Dedifferentiated amniotic fluid mesenchymal stem cell (primary cell): ENCODE results near the gene ZBTB42.

Source experiments
- DNase-seq: peaks from one replicate; pipeline ENCODE4 v3.0.0-alpha.2; 2016; ENCODE audit errors: extremely low spot score

Gene ZBTB42

DNA sequence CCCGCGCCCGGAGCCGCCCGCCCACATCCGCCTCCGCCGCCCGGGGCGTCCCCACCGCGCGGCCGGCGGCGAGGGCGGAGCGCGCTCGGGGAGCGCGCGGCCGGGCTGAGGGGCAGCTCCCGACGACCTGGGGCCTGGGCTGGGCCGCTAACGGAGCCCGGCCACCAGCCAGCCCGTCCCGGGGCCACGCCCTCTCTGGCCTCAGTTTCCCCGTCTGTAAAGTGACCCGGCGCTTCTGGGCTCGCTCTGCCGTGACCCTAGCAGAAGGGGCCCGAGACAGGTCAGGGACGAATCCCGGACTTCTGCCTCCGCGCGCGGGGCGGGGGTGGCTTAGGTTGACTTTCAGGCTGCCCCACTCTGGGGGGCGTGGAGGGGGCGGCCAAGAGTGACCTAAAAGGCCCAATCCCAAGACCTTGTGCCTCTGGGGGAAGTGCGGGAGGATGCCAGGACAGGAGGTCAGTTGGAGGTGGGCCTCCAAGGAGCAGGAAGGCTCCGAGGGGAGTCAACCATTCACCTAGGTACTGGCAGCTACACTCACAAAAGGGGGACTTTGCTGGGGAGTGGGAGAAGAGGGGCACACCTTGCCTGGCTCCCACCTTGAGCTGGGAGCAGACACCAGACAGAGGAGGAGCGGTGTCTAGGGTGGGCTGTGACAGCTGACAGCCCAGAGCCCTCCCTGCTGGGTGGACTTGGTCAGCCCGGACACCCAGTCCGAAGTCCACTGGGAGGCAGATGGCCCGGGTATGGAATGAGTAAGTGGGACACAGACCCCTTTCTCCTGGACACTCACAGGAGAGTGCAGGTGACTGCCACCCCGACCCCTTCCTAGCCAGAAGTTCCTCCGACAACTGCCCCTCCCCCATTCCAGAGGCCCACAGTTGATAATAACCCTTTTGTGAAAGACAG, 4.9 kb upstream of the ZBTB42 start:
- peak; percentile 18 for DNase-seq

DNA sequence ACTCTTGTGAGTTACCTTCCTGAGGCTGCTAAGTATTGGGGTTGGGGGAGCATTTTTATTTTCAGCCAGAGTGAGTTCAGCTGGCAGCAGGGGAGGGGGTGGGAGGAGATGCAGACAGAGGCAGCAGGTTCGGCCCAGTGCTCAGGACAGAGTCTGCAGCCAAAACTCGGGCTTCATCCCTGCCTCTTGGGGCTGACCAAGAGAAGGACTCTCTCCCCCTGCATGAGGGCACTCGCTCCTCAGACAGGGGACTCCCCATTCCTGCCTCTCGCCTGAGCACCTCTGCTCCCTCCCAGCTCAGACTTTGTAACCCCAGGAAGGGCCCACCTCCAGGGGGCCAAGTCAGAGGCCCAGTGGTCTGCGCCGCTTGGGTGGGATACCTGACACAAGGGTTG, 4.2 kb upstream of the ZBTB42 start:
- no peak for DNase-seq

DNA sequence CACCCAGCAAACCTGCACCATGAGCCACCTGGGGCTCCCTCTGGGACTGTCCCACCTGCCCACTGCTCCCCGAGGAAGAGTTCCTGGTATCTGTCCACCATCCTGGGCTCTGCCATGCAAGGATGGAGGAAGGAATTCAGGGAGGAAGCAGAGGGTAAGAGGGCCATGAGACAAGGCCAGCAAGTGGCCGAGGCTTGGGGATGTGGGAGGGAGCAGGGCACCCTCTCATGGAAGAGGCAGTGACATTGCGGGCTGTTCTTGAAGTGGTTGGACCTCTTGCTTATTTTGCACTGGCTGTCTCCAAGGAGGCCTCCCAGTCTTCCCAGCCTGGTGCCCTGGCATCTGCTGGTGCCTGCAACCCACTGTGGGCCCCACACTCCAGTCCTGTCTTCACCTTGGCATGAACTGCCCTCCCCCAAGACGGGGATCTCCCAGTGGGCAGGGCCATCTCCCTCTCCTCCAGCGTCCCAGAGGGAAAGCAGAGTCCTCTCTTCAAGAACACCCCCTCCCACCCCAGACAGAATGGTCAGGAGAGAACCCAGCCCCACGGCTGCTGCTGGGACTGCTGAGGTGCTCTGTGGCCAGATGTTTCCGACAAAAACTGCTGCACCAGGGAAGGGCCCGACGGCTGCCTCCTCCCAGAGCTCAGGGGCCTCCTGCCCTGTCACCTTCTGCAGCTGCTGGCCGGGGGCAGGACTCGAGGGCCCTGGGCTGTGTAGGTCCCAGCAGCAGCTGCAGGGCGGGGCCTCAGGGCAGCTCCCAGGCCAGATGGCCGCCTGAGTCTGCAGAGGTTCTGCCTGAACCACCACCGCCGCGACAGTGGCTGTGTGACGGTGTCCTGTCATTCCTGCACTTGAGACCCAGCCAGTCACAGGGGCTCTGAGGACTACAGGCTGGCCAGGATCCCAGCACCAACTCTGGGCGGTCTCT, 3.5 kb upstream of the ZBTB42 start:
- DNase-seq, result no peak

DNA sequence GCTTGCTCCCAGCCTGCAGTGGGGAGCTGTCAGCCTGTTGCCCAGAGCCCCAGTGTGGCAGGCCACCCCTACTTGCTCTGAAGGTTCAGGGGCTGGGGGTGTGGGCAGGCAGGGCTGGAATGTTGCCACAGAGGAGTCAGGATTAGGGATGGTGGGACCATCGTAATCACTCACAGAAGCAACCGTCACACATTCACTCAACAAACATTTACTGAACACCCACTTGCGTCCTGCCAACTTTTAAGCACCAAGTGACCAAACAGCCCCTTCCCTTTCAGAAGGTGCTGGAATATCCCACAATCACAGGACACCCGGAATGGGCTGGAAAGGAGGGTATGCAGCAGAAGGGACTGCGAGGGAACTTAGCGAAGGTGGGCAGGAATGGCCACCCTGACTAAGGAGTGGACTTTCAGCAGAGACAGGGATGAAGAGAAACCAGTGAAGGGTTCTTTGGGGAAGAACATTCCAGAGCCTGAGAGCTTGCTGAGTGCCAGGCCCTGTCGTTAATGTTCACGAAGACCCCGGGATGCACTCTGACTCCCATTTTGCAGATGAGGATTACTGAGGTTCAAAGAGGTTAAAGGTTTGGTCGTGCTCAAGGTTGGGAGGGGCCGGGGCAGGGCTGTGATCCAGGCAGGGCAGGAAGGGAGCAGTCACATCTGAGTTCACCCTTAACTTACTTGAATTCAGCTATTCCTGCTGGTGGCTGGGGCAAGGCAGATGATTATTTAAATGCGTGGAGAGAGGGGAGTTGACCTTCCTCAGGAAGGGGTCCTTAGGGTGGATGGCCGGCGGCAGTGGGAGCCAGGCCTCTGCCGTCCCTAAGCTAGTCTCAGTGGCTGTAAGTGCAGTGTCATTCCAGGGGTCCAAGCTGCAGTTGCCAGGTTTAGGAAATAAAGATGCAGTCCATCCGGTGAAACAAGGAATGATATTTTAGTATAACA, 2.3 kb upstream of the ZBTB42 start:
- no peak for DNase-seq

DNA sequence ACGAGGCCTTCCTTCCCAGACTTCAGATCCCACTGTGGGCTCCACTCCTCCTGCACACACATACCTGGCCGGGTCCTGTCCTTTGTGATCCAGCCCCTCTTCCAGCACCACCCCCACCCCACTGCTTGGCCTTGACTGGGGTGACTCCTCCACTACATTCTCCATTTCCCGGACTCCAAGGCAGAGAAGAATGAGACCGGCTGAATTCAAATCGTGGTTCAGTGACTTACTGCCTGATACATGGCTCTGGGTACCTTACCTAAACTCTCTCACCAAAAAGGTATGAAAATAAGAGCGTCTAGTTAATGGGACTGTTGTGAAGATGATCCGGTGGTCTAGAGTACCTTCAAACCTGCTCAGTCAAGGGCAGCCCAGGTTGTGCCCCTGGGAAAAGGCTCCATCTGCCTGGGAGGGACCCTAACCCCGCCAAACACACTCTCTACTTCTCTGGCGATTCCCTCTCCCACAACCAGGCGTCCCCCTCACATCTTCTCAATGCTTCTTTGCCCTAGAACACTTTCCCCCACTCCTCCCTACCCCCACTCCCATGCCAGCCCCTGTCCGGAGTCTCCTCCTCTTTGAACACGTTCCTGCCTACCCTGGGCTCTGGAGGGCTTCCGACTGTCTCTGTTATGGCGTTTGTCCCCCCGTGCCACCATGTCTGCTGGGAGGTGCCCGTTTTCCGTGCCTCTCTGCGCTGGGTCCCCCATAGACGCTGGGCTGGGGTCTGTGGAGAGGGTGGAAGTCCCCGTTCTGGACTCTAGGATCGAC, 1.5 kb upstream of the ZBTB42 start:
- no peak for DNase-seq

DNA sequence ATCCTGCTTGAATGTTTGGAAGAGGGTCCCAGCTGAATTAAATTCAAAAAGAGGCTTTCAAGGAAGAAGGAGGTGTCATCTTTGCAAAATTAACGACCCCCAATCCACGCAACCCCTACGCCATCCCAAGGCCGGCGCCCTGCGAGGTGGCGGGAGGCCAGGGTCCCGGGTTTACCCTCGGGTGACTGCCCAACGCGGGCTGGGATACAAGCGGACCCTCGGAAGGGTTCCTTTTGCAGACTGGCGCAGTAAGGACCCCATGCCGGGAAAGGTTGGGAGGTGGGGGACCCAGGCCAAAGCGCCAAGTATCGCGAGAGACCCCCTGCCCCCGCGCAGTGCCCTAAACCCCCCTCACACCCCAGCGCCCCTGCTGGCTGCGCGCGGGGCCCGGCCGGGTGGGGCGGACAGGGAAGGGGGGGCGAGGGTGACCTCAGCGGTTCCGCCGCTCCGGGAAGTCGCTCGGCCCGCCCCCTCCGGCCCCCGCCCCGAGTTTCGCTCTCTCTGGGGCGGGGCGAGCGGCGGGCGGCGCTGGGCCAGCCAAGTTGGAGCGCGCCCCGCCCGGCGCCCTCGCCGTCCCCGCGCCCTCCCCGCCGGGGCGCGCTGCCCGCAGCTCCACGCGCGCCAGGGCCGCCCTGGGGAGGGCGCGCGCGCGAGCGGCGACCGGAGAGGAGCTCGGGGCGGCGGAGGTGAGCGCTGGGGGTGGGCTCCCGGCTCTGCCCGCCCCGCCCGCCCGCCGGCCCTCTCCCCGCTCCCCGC, 708 bp upstream of the ZBTB42 start:
- peak; percentile 59 for DNase-seq

DNA sequence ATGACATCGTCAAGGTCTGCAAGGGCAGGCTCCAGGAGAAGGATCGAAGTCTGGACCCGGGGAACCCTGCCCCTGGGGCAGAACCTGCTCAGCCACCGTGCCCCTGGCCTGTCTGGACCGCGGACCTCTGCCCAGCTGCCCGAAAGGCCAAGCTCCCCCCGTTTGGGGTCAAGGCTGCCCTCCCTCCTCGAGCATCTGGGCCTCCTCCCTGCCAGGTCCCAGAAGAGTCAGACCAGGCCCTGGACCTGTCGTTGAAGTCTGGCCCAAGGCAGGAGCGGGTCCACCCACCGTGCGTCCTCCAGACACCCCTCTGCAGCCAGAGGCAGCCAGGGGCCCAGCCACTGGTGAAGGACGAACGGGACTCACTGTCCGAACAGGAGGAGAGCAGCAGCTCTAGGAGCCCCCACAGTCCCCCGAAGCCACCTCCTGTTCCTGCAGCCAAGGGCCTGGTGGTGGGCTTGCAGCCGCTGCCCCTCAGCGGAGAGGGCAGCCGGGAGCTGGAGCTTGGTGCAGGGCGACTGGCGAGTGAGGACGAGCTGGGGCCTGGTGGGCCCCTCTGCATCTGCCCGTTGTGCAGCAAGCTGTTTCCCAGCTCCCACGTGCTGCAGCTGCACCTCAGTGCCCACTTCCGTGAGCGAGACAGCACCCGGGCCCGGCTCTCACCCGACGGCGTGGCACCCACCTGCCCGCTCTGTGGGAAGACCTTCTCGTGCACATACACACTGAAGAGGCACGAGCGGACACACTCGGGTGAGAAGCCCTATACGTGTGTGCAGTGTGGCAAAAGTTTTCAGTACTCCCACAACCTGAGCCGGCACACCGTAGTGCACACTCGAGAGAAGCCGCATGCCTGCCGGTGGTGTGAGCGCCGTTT, 856 bp downstream of the ZBTB42 start:
- no peak for DNase-seq

DNA sequence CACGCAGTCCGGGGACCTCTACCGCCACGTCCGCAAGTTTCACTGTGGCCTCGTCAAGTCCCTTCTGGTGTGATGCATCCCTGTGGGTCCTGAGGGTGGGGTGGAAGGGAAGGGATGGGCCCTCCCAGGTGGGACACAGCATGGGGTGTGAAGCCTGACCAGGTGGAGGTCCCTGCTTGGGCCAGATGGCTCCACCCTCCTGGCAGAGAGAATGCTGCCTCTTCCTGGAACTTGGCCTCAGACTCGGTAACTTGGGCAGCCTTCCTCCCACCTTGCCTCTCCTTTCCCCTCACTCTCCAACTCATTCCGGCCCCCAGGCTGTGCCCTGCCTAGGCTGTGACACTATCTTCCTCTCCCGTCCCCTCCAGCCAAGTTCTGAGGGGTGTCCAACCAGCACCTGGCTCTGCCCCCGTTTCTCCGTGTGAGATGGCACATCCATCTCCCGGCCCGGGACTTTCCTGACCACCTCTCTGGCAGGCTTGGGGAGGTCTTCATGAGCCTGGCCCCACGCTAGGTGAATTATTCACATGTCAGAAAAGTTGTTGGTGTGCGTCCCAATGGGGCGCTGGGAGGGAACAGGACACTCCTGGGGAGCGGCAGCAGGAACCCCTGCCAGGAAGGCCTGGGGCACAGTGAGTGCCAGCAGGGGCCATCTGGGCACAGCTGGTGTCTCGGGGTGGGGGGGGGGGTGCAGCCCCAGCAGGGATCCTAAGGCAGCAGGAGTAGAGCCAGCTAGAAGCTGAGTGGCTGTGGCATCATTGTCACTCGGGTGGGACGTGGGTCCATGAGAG, 1.7 kb downstream of the ZBTB42 start:
- DNase-seq, result no peak

DNA sequence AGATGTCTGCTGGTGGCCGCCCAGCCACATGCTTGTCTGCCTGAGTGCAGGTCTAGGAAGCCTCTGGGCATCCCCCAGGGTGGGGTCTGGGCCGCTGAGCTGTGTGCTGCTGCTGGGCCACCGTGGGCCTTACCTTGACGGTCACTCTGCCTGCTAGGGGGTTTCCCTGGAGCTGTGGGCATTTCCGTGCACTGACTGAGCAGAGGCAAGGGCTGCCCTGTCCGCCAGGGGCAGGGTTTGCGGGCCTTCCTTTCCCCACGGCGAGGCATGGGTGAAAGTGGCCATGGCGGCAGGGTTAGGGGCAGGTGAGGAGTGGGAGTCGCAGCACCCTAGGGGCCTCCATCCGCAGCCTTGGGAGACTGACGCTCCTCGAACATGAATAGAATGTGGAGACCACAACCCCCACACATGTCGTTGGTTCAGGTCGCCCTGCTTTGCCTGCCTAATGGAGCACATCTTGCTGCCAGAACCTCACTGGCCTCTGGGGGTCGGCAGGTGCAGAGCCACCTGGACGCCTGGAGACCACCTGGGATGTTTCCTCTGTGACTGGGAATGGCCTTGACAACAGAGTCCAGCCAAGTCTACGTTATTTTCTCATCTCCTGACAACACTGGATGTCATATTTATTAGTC, 2.5 kb downstream of the ZBTB42 start:
- no peak for DNase-seq

DNA sequence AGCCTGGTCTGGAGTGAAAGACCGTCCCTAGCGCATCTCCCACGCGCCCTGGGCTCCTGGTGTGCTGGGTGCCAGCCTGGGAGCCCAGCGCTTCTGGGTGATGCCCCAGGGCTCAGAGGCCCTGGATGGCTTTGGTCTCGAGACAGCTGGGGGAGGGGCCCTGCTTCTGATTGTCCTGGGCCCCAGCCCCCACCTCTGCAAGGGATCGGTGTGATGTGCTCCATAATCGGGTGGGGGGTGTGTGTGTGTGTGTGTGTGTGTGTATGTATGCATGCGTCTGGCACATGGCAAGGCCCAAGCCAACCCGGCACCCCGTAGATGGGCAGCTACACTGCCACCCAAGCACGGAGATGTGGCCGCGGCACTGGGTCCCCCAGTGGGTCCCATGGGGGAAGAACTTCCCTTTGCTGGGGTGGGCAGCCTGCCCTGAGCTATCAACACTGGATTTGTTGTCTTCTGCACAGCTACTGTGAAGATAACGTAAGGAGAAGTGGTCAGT, 3.1 kb downstream of the ZBTB42 start:
- no peak for DNase-seq

DNA sequence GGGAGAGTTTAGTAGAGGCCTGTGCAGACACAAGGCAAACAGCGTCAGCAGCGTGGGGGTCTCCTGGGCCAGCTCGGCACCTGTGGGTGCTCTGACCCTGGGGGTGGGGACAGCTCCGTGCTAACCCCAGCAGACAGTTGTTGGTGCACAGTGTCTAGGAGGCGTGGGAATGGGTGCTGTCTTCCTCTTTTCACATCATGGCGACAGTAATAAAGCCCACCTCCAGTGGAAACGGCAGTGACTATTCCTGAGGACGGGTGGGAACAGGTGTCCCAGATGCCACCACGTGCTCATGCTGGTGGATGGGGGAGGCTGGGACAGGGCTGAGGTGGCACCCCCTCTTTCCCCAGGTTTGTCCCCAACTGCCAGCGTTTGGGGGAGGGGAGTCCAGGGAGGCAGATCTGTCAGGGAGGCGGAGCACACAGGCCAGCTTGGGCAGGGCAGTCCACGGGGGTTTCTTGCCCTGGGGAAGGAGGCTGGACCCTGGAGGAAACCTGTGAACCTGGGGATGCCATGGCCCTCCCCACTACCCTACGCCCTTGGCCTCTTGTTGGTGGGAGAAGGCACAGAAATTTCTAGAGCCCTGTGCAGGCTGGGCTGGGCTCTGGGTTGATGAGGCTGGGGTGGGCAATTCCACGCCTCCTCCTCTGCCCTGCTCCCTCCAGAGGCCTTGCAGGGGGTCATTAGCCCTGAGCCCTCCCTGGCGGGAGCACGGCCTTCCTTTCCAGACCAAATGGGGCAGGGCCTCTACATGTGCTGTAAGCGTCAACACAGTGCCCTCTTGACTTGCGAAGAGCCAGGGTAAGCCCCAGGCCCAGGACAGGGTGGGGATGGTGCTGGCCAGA, 3.8 kb downstream of the ZBTB42 start:
- DNase-seq, result no peak

DNA sequence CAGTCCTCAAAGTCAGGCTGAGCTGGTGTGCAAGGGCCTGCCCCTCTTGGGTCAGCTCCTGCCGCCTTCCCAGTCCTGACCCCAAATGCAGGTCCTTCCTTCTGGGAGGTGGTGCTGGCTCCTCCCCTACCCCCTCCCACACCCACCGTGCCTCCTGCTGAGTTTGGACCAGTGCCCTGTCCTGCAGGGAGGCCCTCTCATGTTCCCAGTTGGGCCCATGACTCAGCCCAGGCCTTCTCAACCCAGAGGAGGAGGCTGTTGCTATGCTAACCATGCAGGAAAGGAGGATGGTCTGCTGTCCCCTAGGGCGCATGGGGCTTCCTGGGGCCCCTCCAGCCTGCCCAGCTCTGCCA, 4.4 kb downstream of the ZBTB42 start:
- DNase-seq, result peak; percentile 58

DNA sequence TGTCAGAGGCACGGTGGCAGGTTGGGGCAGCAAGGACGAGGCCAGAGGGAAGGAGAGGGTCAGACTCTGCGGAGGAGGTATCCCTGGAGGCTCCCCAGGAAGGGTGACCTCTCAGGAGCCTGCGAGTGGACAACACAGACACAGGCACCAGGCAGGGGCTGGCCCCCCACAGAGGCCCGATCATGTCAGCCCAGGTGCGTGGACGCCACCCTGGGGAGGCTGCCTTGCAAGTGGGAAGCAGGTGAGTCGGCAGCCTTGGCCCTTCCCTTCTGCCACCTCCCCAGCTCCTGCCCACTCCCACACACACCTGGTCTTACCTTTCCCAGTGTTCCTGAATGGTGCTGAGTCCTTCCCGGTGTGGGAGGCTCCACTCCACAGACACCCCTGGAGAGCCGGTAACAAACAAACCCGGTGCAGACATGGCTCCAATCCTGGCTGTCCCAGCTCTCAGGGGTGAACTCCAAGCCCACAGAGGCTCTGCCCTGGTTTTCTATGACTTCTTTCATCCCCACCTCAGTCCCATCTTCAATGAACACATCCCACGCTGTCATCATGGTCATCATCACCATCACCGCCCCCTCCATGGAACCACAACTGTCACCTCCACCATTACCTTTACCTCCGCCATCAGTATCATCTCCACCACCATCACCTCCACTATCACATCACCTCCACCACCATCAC, 5.2 kb downstream of the ZBTB42 start:
- DNase-seq, result no peak

DNA sequence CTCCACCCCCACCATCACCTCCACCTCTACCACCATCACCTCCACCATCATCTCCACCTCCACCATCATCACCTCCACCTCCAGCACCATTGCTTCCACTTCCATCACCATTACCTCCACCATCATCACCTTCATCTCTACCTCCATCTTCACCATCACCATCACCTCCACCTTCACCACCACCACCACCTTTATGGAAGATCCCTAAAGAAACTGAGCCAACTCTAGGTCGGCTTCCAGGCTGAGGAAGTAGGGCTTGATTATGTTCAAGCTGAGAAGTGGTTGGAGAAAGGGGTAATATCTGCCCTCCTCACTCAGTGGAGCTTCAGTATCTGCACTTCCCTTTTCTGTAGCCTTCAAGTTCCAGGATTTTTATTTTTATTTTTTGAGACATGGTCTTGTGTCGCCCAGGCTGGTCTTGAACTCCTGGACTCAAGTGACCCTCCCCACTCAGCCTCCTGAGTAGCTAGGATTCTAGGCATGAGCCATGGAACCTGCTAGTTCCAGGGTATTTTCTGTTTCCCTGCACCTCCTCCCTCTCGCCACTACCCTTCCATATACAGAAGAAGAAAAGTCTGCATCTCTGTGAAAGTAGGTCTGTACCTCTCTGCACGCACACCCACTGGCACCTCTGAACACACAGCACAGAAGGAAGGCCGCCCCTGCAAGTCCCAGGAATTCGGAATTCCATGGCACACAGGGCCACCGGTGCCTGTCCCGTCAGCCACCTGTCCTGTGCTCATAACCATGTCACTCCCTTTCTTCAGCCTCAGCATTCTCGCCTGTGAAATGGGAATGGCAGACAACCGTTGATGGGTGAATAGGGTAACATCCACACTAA, 5.9 kb downstream of the ZBTB42 start:
- DNase-seq, result no peak

DNA sequence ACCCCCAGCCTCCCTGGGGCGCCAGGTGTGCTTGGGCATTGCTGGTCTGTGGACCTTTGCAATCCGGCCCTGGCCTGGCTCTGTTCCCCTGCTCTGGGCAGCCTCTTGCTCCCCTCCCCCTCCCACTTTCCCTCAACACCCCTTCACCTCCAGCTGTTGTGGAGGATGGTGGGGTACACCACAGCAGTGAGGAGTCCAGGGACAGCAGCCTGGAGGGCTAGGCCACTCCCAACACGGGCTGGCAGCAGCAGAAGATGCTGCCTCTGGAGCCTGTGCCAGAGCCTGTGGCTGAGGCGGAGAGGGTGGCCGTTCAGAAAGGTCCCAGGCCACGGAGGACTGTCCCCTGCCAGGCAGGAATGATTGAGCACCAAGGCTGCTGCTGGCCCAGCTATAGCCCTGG, 7.6 kb downstream of the ZBTB42 start:
- DNase-seq, result no peak
